Measurements from ENCODE around the gene ERG.

DNA sequence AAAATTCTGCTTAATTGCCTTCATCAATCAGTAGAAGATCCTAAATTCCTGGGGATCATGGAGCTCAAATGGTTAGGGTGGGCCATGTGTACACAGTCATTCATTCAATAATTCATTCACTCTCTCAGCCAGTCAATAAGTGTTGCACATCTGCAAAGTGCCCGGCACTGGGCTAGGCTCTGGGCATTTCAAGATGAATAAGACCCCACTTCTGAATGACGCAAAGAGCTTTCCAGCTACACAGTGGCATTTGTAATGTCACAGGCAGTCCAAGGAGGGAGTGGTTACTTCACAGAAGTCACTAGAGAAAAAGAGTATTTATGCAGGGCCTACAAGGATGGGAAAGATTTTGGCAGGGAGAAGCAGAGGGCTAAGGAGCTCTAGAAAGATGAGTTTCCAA lies 148.3 kb downstream of the ERG start:
- TF ChIP-seq, protein P1, sequence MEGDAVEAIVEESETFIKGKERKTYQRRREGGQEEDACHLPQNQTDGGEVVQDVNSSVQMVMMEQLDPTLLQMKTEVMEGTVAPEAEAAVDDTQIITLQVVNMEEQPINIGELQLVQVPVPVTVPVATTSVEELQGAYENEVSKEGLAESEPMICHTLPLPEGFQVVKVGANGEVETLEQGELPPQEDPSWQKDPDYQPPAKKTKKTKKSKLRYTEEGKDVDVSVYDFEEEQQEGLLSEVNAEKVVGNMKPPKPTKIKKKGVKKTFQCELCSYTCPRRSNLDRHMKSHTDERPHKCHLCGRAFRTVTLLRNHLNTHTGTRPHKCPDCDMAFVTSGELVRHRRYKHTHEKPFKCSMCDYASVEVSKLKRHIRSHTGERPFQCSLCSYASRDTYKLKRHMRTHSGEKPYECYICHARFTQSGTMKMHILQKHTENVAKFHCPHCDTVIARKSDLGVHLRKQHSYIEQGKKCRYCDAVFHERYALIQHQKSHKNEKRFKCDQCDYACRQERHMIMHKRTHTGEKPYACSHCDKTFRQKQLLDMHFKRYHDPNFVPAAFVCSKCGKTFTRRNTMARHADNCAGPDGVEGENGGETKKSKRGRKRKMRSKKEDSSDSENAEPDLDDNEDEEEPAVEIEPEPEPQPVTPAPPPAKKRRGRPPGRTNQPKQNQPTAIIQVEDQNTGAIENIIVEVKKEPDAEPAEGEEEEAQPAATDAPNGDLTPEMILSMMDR (IDR thresholded peaks at IDR 0.05) = no peak
- TF ChIP-seq POLR2A (IDR thresholded peaks at IDR 0.05; ENCODE audit: low read length) = no peak
- no peak for TF ChIP-seq MAX (IDR thresholded peaks at IDR 0.05)
- TF ChIP-seq TP53 (CRISPR knock-in tag; IDR thresholded peaks at IDR 0.05) = no peak
- no peak for TF ChIP-seq HDAC2 (IDR thresholded peaks at IDR 0.05)
- TF ChIP-seq ZSCAN20 (CRISPR knock-in tag; IDR thresholded peaks at IDR 0.05) = no peak
- TF ChIP-seq REST (IDR thresholded peaks at IDR 0.05) = no peak
- no peak for TF ChIP-seq RAD21 (conservative IDR thresholded peaks at IDR 0.05 in 1 of 2, IDR thresholded peaks at IDR 0.05 in 1 of 2)
- no peak for TF ChIP-seq ZC3H11A (IDR thresholded peaks at IDR 0.05)
- no peak for TF ChIP-seq NFE2L2 (conservative IDR thresholded peaks at IDR 0.05; ENCODE audit: low read length)
- TF ChIP-seq, protein P2, sequence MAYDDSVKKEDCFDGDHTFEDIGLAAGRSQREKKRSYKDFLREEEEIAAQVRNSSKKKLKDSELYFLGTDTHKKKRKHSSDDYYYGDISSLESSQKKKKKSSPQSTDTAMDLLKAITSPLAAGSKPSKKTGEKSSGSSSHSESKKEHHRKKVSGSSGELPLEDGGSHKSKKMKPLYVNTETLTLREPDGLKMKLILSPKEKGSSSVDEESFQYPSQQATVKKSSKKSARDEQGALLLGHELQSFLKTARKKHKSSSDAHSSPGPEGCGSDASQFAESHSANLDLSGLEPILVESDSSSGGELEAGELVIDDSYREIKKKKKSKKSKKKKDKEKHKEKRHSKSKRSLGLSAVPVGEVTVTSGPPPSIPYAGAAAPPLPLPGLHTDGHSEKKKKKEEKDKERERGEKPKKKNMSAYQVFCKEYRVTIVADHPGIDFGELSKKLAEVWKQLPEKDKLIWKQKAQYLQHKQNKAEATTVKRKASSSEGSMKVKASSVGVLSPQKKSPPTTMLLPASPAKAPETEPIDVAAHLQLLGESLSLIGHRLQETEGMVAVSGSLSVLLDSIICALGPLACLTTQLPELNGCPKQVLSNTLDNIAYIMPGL (CRISPR knock-in tag; IDR thresholded peaks at IDR 0.05; ENCODE audit: borderline replicate concordance) = no peak

Data from A549 (cell line).